Calu3 (cell line): ENCODE measurements around the gene OR5D18. TPM values are rescaled to one million over a fixed set of nuclear protein-coding genes. Genes with fewer than 3 reads are reported as not detected.

Experiments used
- BruUV-seq: library from RNA; stranded (reverse); fragments of 400-500 nt; replicated peaks from 2 replicates; lab custom pipeline; 2021; lab: Mats Ljungman, UMichigan
- CTCF ChIA-PET: fragments of 300-600 bp; sonication (Branson Sonifier 250); formaldehyde crosslinking; loops from one replicate; lab custom pipeline; 2022; ENCODE audit warnings: antibody characterized with exemption; lab: Charles Lee
- DNase-seq: peaks from one replicate; pipeline ENCODE4 v3.0.0; 2022
- H3K27ac Mint-ChIP-seq: one replicate; pipeline ENCODE4 v1.8.0; 2022; ENCODE audit warnings: mixed read lengths; ENCODE audit not compliant: unreplicated experiment
- H3K27me3 Mint-ChIP-seq: one replicate; pipeline ENCODE4 v1.8.0; 2022; ENCODE audit warnings: mixed read lengths; ENCODE audit not compliant: unreplicated experiment
- H3K36me3 Mint-ChIP-seq: one replicate; pipeline ENCODE4 v1.8.0; 2022; ENCODE audit warnings: mild to moderate bottlenecking, moderate library complexity, mixed read lengths; ENCODE audit not compliant: insufficient read depth, unreplicated experiment
- H3K4me1 Mint-ChIP-seq: one replicate; pipeline ENCODE4 v1.8.0; 2022; ENCODE audit warnings: mild to moderate bottlenecking, low read depth, mixed read lengths; ENCODE audit not compliant: unreplicated experiment
- H3K4me3 Mint-ChIP-seq: one replicate; pipeline ENCODE4 v1.8.0; 2022; ENCODE audit warnings: mild to moderate bottlenecking, low read depth, moderate library complexity, mixed read lengths; ENCODE audit not compliant: unreplicated experiment
- H3K9me3 Mint-ChIP-seq: one replicate; pipeline ENCODE4 v1.8.0; 2022; ENCODE audit warnings: low read depth, mixed read lengths; ENCODE audit not compliant: unreplicated experiment
- CTCF ChIP-seq: fragments of 200-600 bp; IDR thresholded peaks from one replicate; pipeline ENCODE4 v1.8.0; 2022; ENCODE audit warnings: antibody characterized with exemption; ENCODE audit not compliant: unreplicated experiment
- intact Hi-C: fragments of 100-400 bp; cut with micrococcal nuclease; formaldehyde crosslinking; loops from one replicate; pipeline ENCODE4 v1.10.0; 2022; ENCODE audit not compliant: unreplicated experiment
- total RNA-seq: library from RNA; stranded (reverse); gene quantifications from 2 replicates; pipeline ENCODE4 v1.2.3, GENCODE V29; 2022

Gene OR5D18
- total RNA-seq, 1 experiment from 2014 or later = not detected

GRCh38 chr11:55795256-55795655 lies 24.2 kb upstream of the OR5D18 start, which contains the start of gene OR5D14:
Gene OR5D14, plus strand, starts transcription at chr11:55795556. Its CDS starts 0 bp downstream, at chr11:55795556.
- Mint-ChIP-seq H3K9me3 (peaks cover 18% of the 10 kb centered on the region), H3K4me1 (no peaks in the 10 kb centered on the region), H3K4me3 (no peak within 1 kb of the TSS), H3K27ac (no peak within 1 kb of the TSS), H3K36me3 (no peaks in the 10 kb centered on the region), H3K27me3 (no peaks in the 10 kb centered on the region)
- no peak for DNase-seq
- intact Hi-C loops = no loop called here
- CTCF ChIA-PET = no interaction called here
- no TSS peak for BruUV-seq
- TF ChIP-seq CTCF = no peak

- BruUV-seq = no TSS peak
- Mint-ChIP-seq H3K4me3 (no peak overlapping the region), H3K27ac (no peak overlapping the region), H3K27me3 (no peaks in the 10 kb centered on the region), H3K9me3 (peaks cover 9% of the 10 kb centered on the region), H3K4me1 (no peaks in the 10 kb centered on the region), H3K36me3 (no peaks in the 10 kb centered on the region)
- intact Hi-C loops = no loop called here
- CTCF ChIA-PET = no interaction called here
- TF ChIP-seq CTCF = no peak
- DNase-seq = no peak
These were observed 13.2 kb upstream of the OR5D18 start for GRCh38 chr11:55806248-55806647.

- DNase-seq = no peak
- CTCF ChIA-PET = no interaction called here
- Mint-ChIP-seq H3K9me3 (peaks cover 21% of the 10 kb centered on the region), H3K27me3 (no peaks in the 10 kb centered on the region), H3K4me3 (no peak within 1 kb of the TSS), H3K4me1 (no peaks in the 10 kb centered on the region), H3K36me3 (no peaks in the 10 kb centered on the region), H3K27ac (no peak within 1 kb of the TSS)
- TF ChIP-seq CTCF = no peak
- BruUV-seq = no TSS peak
- intact Hi-C loops = no loop called here
These were observed 8.4 kb upstream of the OR5D18 start, which contains the start of gene OR5L1 for GRCh38 chr11:55811067-55811466. Gene OR5L1, plus strand, starts transcription at chr11:55811367. Its CDS starts 100 bp downstream, at chr11:55811467.

- Mint-ChIP-seq H3K4me1 (no peaks in the 10 kb centered on the region), H3K36me3 (no peaks in the 10 kb centered on the region), H3K27ac (no peak within 1 kb of the TSS), H3K27me3 (no peaks in the 10 kb centered on the region), H3K9me3 (peaks cover 8% of the 10 kb centered on the region), H3K4me3 (no peak within 1 kb of the TSS)
- no peak for TF ChIP-seq CTCF
- no peak for DNase-seq
- CTCF ChIA-PET = interaction anchor here (0.7 kb wide), 1 partner anchor 745 kb away, joined by 3 read pairs; no protein-coding TSS in a partner anchor
- intact Hi-C loops = no loop called here
- no TSS peak for BruUV-seq
These were observed 7.5 kb downstream of the OR5D18 start, which contains the start of gene OR5L2 for GRCh38 chr11:55826919-55827318. Gene OR5L2, plus strand, starts transcription at chr11:55827219. Its CDS starts 0 bp downstream, at chr11:55827219.
